Neural crest cell (in vitro differentiated cells): Measurements from ENCODE around the gene FCF1. TPM values are rescaled to one million over a fixed set of nuclear protein-coding genes. Genes with fewer than 3 reads are reported as not detected.

Source experiments
- DNase-seq: peaks from one replicate; pipeline ENCODE4 v3.0.0; 2021; ENCODE audit warnings: low read depth, mixed read lengths, low spot score
- H3K27ac Mint-ChIP-seq: one replicate; pipeline ENCODE4 v1.8.0; 2021; ENCODE audit warnings: mild to moderate bottlenecking, mixed read lengths; ENCODE audit not compliant: unreplicated experiment
- H3K27me3 Mint-ChIP-seq: 2 replicates; pipeline ENCODE4 v1.8.0; 2021; ENCODE audit warnings: low read depth, mild to moderate bottlenecking, mixed read lengths
- H3K36me3 Mint-ChIP-seq: 2 replicates; pipeline ENCODE4 v1.8.0; 2021; ENCODE audit warnings: low read depth, mild to moderate bottlenecking, mixed read lengths
- H3K4me1 Mint-ChIP-seq: 2 replicates; pipeline ENCODE4 v1.8.0; 2021; ENCODE audit warnings: mixed read lengths
- H3K4me3 Mint-ChIP-seq: one replicate; pipeline ENCODE4 v1.8.0; 2021; ENCODE audit warnings: mild to moderate bottlenecking, mixed read lengths
- H3K9me3 Mint-ChIP-seq: 2 replicates; pipeline ENCODE4 v1.8.0; 2021; ENCODE audit warnings: mixed read lengths
- total RNA-seq: library from RNA; stranded (reverse); gene quantifications from 2 replicates; pipeline ENCODE4 v1.2.1, GENCODE V29; 2021
- TF ChIP-seq, protein P1 (sequence below): fragments of 200-600 bp; sonication (generic); conservative IDR thresholded peaks from 2 replicates; pipeline ENCODE4 v1.5.0; 2021; ENCODE audit warnings: antibody characterized with exemption, mild to moderate bottlenecking

The FCF1 gene
- total RNA-seq, 1 donor from 2014 or later = 53.3 TPM

GRCh38 chr14:74710480-74710879 is 2.5 kb upstream of the FCF1 start:
- H3K4me1 Mint-ChIP-seq = peaks cover 23% of the 10 kb centered on the region
- DNase-seq = no peak
- H3K27ac Mint-ChIP-seq = no peak overlapping the region
- TF ChIP-seq, protein P1, sequence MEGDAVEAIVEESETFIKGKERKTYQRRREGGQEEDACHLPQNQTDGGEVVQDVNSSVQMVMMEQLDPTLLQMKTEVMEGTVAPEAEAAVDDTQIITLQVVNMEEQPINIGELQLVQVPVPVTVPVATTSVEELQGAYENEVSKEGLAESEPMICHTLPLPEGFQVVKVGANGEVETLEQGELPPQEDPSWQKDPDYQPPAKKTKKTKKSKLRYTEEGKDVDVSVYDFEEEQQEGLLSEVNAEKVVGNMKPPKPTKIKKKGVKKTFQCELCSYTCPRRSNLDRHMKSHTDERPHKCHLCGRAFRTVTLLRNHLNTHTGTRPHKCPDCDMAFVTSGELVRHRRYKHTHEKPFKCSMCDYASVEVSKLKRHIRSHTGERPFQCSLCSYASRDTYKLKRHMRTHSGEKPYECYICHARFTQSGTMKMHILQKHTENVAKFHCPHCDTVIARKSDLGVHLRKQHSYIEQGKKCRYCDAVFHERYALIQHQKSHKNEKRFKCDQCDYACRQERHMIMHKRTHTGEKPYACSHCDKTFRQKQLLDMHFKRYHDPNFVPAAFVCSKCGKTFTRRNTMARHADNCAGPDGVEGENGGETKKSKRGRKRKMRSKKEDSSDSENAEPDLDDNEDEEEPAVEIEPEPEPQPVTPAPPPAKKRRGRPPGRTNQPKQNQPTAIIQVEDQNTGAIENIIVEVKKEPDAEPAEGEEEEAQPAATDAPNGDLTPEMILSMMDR = no peak
- H3K9me3 Mint-ChIP-seq = no peaks in the 10 kb centered on the region
- no peaks in the 10 kb centered on the region for H3K36me3 Mint-ChIP-seq
- no peaks in the 10 kb centered on the region for H3K27me3 Mint-ChIP-seq
- peak overlapping the region; percentile 70 for H3K4me3 Mint-ChIP-seq

DNA sequence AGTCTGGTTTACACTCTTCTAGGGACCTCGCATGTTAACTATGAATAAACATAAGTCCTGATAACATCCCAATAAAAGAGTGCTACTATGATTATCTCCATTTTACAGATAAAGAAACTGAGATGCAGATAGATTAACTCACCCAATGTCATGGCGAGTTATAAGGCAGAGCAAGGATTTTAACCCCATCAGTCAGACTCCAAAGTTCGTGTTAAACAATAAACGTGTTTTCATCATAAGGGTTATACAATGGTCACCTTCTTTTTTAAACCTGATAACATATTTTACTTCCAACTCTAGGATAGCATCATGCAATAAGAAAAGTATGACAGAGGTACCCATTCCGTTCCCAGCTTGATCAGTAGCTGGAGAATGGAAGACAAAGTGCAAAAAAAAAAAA is 1.3 kb upstream of the FCF1 start:
- peak overlapping the region; percentile 97 for H3K4me3 Mint-ChIP-seq
- no peaks in the 10 kb centered on the region for H3K9me3 Mint-ChIP-seq
- H3K36me3 Mint-ChIP-seq = no peaks in the 10 kb centered on the region
- H3K27ac Mint-ChIP-seq = no peak overlapping the region
- no peak for DNase-seq
- peaks cover 23% of the 10 kb centered on the region for H3K4me1 Mint-ChIP-seq
- TF ChIP-seq, protein P1 = no peak
- H3K27me3 Mint-ChIP-seq = no peaks in the 10 kb centered on the region

DNA sequence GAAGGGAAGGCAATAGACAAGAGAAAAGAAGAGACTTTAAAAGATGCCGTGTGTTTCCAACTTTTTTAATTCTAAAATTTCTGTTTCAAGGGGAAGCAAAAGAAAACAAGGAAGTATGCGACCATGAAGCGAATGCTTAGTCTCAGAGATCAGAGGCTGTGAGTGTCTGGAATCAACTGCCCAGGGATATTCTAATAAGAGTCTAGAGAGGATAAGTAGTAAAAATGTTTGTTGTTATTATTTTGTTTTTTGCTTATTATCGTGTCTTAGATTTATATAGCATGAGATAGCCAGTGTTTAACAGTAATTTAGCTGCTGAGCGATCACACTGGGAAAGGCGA is 421 bp downstream of the FCF1 start:
- H3K4me1 Mint-ChIP-seq = peaks cover 23% of the 10 kb centered on the region
- no peaks in the 10 kb centered on the region for H3K9me3 Mint-ChIP-seq
- H3K4me3 Mint-ChIP-seq = peak overlapping the region; percentile 97
- H3K27ac Mint-ChIP-seq = peak overlapping the region; percentile 98
- no peak for DNase-seq
- no peaks in the 10 kb centered on the region for H3K27me3 Mint-ChIP-seq
- no peaks in the 10 kb centered on the region for H3K36me3 Mint-ChIP-seq
- TF ChIP-seq, protein P1 = no peak

GRCh38 chr14:74720526-74720925 is 7.6 kb downstream of the FCF1 start:
- H3K4me3 Mint-ChIP-seq = no peak overlapping the region
- H3K36me3 Mint-ChIP-seq = peaks cover 8% of the 10 kb centered on the region
- no peak for DNase-seq
- H3K27ac Mint-ChIP-seq = no peak overlapping the region
- no peaks in the 10 kb centered on the region for H3K9me3 Mint-ChIP-seq
- TF ChIP-seq, protein P1 = no peak
- H3K4me1 Mint-ChIP-seq = no peaks in the 10 kb centered on the region
- H3K27me3 Mint-ChIP-seq = no peaks in the 10 kb centered on the region

DNA sequence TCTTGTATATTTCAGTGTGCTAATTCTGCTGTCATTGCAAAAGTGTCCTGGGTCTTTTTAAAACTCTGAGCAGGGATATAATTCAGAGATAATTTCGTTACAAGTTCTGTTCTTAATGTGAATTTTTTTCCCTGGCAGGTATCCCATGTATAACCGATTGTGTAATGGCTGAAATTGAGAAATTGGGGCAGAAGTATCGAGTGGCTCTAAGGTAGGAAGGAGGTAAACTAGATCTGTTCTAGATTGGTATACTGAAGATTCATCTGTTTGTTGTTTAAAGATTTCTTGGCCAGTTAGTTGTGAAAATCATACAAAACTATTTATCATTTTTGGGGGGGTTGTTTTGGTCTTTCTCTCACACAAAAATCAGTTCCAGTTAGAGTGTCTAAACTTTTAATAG is 10.2 kb downstream of the FCF1 start:
- Mint-ChIP-seq H3K9me3 (no peaks in the 10 kb centered on the region), H3K27ac (no peak overlapping the region), H3K4me1 (no peaks in the 10 kb centered on the region), H3K36me3 (peaks cover 12% of the 10 kb centered on the region), H3K27me3 (no peaks in the 10 kb centered on the region), H3K4me3 (no peak overlapping the region)
- DNase-seq = no peak
- TF ChIP-seq, protein P1 = no peak

DNA sequence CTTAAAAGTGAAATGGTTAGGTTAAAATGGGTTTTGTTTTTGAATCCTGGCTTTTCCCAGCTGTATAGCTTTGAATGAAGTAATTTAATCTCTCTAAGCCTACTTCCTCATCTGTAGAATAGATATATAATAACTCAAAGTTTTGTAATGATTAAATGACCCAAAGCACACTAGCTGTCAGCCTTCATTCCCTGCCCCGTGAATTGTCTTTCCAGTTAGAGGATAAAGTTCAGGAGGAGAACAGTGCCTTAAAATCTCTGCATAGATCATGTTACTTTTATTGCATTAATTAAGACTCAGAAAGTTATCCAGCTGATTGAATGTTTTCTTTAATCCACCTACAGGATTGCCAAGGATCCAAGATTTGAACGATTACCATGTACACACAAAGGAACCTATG is 19.4 kb downstream of the FCF1 start:
- H3K27ac Mint-ChIP-seq = no peak overlapping the region
- no peak for DNase-seq
- TF ChIP-seq, protein P1 = no peak
- no peaks in the 10 kb centered on the region for H3K4me1 Mint-ChIP-seq
- H3K4me3 Mint-ChIP-seq = no peak overlapping the region
- H3K36me3 Mint-ChIP-seq = peaks cover 7% of the 10 kb centered on the region
- H3K27me3 Mint-ChIP-seq = no peaks in the 10 kb centered on the region
- no peaks in the 10 kb centered on the region for H3K9me3 Mint-ChIP-seq
